Cardiac fibroblast (primary cell): ENCODE measurements around the gene LRWD1.

Experiments
- DNase-seq, 2 donors: peaks; one replicate each; pipeline versions ENCODE4 v3.0.0 to v3.0.0-alpha.2; 2010; ENCODE audit warnings: low read depth in 2 of 2
- H3K4me3 ChIP-seq, 2 donors: replicated peaks in 1 of 2; 1 replicate in 1 of 2; 2 replicates in 1 of 2; pipeline ENCODE4 v1.5.1; 2011; ENCODE audit warnings: low read depth in 2 of 2, low read length in 2 of 2, mild to moderate bottlenecking in 2 of 2, moderate library complexity in 1 of 2
- CTCF ChIP-seq: IDR thresholded peaks from one replicate; pipeline ENCODE4 v1.5.1; 2011; ENCODE audit warnings: low read depth, mild to moderate bottlenecking, low read length, inconsistent platforms

Gene LRWD1

GRCh38 chr7:102464577-102465280 is at the start of gene LRWD1, which contains the start of gene ALKBH4:
Gene LRWD1, plus strand, starts transcription at chr7:102464984. Its CDS starts 97 bp downstream, at chr7:102465081.
Gene ALKBH4, minus strand, starts transcription at chr7:102464863. Its CDS starts 27 bp downstream, at chr7:102464836.
- peak; percentile 90 to 94 for DNase-seq
- no peak for TF ChIP-seq CTCF

DNA sequence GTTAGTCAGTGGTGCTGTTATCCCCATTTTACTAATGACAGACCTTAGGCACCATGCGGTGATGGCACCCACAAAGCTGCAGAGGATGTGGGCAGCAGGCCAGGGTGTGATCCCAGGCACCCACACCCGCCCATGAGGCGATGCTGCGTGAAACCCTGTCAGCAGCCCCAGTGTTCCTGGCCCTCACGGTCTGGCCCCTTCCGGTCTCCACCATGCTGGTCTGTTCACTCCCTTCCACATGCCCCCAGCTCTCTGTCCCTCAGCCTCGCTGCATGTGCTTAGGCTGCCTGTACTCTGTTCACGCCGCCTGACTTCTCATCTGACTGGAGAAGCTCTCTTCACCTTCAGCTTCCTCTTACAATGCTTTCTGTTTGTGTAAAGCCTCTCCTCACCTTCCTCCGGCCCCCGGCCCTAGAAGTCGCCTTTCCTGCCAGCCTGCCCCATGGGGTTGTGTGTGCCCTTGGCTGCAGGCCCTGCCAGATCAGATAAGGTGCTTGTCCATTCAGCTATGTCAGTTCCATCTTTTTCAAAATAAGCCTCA is 49.0 kb upstream of the LRWD1 start:
- TF ChIP-seq CTCF, result no peak
- DNase-seq, result no peak
- H3K4me3 ChIP-seq, result no peak overlapping the region

More at GRCh38 chr7:102464577-102465280, at the start of gene LRWD1, which contains the start of gene ALKBH4:
- peak within 1 kb of the TSS; percentile 100 for H3K4me3 ChIP-seq

DNA sequence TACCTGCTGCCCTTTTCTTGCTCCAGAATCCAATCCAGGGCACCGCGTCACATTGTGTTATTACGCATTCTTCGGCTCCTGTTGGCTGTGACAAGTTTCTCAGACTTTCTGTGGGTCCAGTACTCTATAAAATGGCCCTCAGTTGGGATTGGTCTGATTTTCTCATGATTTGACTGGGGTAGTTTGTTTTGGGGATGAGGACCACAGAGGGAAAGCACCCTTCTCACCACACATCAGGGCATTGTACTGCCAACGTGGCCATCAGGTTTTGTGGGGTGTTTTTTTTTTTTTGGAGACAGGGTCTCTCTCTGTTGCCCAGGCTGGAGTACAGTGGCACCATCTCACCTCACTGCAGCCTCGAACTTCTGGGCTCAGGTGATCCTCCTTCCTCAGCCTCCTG is 48.4 kb upstream of the LRWD1 start:
- no peak for DNase-seq
- no peak overlapping the region for H3K4me3 ChIP-seq

GRCh38 chr7:102417105-102417504 is 47.7 kb upstream of the LRWD1 start:
- H3K4me3 ChIP-seq, result no peak overlapping the region
- TF ChIP-seq CTCF, result no peak
- no peak for DNase-seq

More for the DNA sequence above, 48.4 kb upstream of the LRWD1 start:
- TF ChIP-seq CTCF, result no peak

DNA sequence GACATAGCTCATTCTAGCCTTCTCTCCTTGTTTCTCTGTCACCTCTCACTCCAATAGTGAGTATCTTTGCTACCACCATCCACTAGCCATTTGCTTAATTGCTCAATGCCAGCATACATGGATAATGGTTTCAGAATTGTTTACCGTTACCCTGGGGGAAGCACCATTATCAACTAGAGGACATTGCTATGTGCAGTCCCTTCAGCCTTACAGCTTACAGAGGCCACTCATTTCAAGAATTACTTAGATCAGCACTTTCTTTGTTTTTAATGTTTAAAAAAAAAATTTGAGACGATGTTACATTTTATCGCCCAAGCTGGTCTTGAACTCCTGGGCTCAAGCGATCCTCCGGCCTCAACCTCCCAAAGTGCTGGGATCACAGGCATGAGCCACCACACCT is 46.2 kb upstream of the LRWD1 start:
- no peak for DNase-seq
- no peak overlapping the region for H3K4me3 ChIP-seq
- TF ChIP-seq CTCF, result no peak

DNA sequence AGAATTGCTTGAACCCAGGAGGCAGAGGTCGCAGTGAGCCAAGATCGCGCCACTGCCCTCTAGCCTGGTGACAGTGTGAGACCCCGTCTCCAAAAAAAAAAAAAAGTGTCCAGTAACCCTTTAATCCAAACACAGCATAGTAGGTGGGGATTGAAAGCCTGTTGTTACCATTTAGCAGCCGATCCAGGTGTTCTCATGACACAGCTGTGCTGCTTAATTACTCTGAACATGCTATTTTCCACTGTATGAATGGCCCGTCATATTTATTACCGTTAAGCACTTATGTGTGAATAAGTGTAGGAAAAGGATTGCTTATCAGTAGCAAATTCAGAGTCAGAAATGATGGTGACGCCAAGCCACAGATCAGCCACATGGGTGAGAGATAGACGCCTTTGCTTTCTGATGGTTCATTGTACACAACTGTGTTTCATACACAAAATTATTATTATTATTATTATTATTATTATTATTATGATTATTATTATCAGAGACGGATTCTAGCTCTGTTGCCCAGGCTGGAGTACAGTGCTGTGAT is 43.0 kb upstream of the LRWD1 start:
- no peak for TF ChIP-seq CTCF
- DNase-seq, result no peak
- H3K4me3 ChIP-seq, result no peak overlapping the region
